ENCODE data around the gene STK32B.

Gene STK32B

DNA sequence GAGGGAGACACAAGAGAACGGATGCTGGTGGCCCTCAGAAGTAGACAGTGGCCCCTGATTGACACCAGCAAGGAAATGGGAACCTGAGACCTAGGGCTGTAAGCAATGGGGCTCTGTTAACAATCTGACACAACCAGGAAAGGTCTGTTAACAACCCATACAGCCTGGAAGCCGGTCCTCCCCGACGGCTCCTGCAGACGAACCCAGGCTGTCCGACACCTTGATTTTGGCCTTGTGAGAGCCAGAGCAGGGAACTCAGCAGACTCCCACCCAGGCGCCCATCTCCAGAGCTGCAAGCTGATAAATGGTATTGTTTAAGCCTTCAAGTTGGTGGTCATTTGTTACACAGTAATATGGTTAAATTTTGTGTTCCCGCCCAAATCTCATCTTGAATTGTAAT lies 21.8 kb upstream of the STK32B start:
- no peak overlapping the region for H3K4me3 ChIP-seq (replicated peaks; ENCODE audit: low read depth, low read length)
- TF ChIP-seq, protein P1, sequence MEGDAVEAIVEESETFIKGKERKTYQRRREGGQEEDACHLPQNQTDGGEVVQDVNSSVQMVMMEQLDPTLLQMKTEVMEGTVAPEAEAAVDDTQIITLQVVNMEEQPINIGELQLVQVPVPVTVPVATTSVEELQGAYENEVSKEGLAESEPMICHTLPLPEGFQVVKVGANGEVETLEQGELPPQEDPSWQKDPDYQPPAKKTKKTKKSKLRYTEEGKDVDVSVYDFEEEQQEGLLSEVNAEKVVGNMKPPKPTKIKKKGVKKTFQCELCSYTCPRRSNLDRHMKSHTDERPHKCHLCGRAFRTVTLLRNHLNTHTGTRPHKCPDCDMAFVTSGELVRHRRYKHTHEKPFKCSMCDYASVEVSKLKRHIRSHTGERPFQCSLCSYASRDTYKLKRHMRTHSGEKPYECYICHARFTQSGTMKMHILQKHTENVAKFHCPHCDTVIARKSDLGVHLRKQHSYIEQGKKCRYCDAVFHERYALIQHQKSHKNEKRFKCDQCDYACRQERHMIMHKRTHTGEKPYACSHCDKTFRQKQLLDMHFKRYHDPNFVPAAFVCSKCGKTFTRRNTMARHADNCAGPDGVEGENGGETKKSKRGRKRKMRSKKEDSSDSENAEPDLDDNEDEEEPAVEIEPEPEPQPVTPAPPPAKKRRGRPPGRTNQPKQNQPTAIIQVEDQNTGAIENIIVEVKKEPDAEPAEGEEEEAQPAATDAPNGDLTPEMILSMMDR (IDR thresholded peaks at IDR 0.05; ENCODE audit: low read length, missing control alignments) = no peak
- DNase-seq (ENCODE audit: low read depth) = no peak

- TF ChIP-seq, protein P1 (IDR thresholded peaks at IDR 0.05; ENCODE audit: low read length, missing control alignments) = no peak
- no peak overlapping the region for H3K4me3 ChIP-seq (replicated peaks; ENCODE audit: low read depth, low read length)
- no peak for DNase-seq (ENCODE audit: low read depth)
These were observed 21.1 kb upstream of the STK32B start for GRCh38 chr4:5030221-5030620.

GRCh38 chr4:5030927-5031326 lies 20.4 kb upstream of the STK32B start:
- no peak overlapping the region for H3K4me3 ChIP-seq (replicated peaks; ENCODE audit: low read depth, low read length)
- no peak for DNase-seq (ENCODE audit: low read depth)
- TF ChIP-seq, protein P1 (IDR thresholded peaks at IDR 0.05; ENCODE audit: low read length, missing control alignments) = no peak

- H3K4me3 ChIP-seq (replicated peaks; ENCODE audit: low read depth, low read length) = no peak overlapping the region
- TF ChIP-seq, protein P1 (IDR thresholded peaks at IDR 0.05; ENCODE audit: low read length, missing control alignments) = no peak
- no peak for DNase-seq (ENCODE audit: low read depth)
These were observed 18.5 kb upstream of the STK32B start for GRCh38 chr4:5032813-5033212.

DNA sequence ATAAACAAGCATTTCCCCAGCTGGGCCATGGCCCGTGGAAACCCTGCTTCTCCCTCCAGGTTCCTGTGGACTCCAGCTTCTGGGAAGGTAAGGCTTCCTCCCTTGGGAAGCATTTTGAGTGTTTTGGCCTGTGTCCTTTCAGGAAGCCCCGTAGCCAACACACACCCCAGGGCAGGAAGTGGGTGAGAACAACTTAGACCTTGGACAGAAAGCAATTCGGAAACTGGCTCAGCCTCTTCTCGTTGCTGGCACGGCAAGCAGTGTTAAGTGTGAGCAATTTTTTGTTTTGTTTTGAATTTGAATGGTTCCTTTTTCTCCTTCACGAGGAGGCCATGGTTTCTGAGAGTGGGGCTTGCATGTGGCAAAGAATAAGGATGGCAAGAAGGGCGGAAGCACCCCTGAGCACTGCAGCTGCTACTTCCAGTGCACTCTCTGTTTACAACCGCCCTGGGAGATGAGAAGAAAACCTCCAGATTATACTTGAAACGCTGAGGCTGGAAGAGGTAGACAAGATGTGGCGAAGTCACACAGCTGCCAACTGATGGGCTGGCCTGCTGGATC lies 17.9 kb upstream of the STK32B start:
- TF ChIP-seq, protein P1 (IDR thresholded peaks at IDR 0.05; ENCODE audit: low read length, missing control alignments) = no peak
- no peak overlapping the region for H3K4me3 ChIP-seq (replicated peaks; ENCODE audit: low read depth, low read length)
- DNase-seq (ENCODE audit: low read depth) = peak; percentile 22

- no peak for DNase-seq (ENCODE audit: low read depth)
- TF ChIP-seq, protein P1 (IDR thresholded peaks at IDR 0.05; ENCODE audit: low read length, missing control alignments) = no peak
- H3K4me3 ChIP-seq (replicated peaks; ENCODE audit: low read depth, low read length) = no peak overlapping the region
These were observed 17.1 kb upstream of the STK32B start for GRCh38 chr4:5034206-5034605.

GRCh38 chr4:5036239-5036638 lies 15.0 kb upstream of the STK32B start:
- H3K4me3 ChIP-seq (replicated peaks; ENCODE audit: low read depth, low read length) = no peak overlapping the region
- TF ChIP-seq, protein P1 (IDR thresholded peaks at IDR 0.05; ENCODE audit: low read length, missing control alignments) = no peak
- DNase-seq (ENCODE audit: low read depth) = peak; percentile 52
